DMS 273 treated with DMSO at 0.1 percent for 48 hours (cell line): ENCODE measurements around the gene SLC45A1.

ENCODE experiments used
- DNase-seq: peaks from one replicate; lab custom pipeline; 2025; lab: John Stamatoyannopoulos, UW

The SLC45A1 gene

GRCh38 chr1:8335246-8335645, 17.3 kb downstream of the SLC45A1 start:
- no peak for DNase-seq

GRCh38 chr1:8337776-8338525, 20.0 kb downstream of the SLC45A1 start:
- no peak for DNase-seq

- DNase-seq, result no peak
Observed at GRCh38 chr1:8338526-8339202, 20.8 kb downstream of the SLC45A1 start.

- DNase-seq, result no peak
Observed at GRCh38 chr1:8339203-8339600, 21.3 kb downstream of the SLC45A1 start.

- no peak for DNase-seq
Observed at GRCh38 chr1:8340448-8340847, 22.5 kb downstream of the SLC45A1 start.

GRCh38 chr1:8342325-8342724, 24.4 kb downstream of the SLC45A1 start:
- DNase-seq, result no peak

GRCh38 chr1:8343044-8343443, 25.1 kb downstream of the SLC45A1 start:
- no peak for DNase-seq

- DNase-seq, result no peak
Observed at GRCh38 chr1:8343464-8344001, 25.6 kb downstream of the SLC45A1 start.

- DNase-seq, result no peak
Observed at GRCh38 chr1:8344893-8345507, 27.1 kb downstream of the SLC45A1 start.

GRCh38 chr1:8345621-8346415, 27.9 kb downstream of the SLC45A1 start:
- DNase-seq, result no peak

GRCh38 chr1:8347635-8348034, 29.7 kb downstream of the SLC45A1 start:
- DNase-seq, result no peak

GRCh38 chr1:8348047-8348776, 30.3 kb downstream of the SLC45A1 start:
- no peak for DNase-seq

- no peak for DNase-seq
Observed at GRCh38 chr1:8348777-8349472, 31.0 kb downstream of the SLC45A1 start.

- no peak for DNase-seq
Observed at GRCh38 chr1:8349473-8349865, 31.6 kb downstream of the SLC45A1 start.

- no peak for DNase-seq
Observed at GRCh38 chr1:8349961-8350360, 32.0 kb downstream of the SLC45A1 start.

GRCh38 chr1:8350914-8351684, 33.2 kb downstream of the SLC45A1 start:
- DNase-seq, result no peak

GRCh38 chr1:8351693-8352470, 34.0 kb downstream of the SLC45A1 start:
- DNase-seq, result no peak

GRCh38 chr1:8352471-8352845, 34.5 kb downstream of the SLC45A1 start:
- no peak for DNase-seq
